Kidney epithelial cell (primary cell): ENCODE data around the gene OBSCN. TPM values are rescaled to one million over a fixed set of nuclear protein-coding genes. Genes with fewer than 3 reads are reported as not detected.

Experiments
- DNase-seq: peaks from one replicate; pipeline ENCODE4 v3.0.0-alpha.2; 2010; ENCODE audit warnings: low read depth
- H3K27me3 ChIP-seq: 2 replicates; pipeline ENCODE4 v1.6.0; 2011; ENCODE audit warnings: low read length; ENCODE audit not compliant: control insufficient read depth, insufficient read depth
- H3K36me3 ChIP-seq: 2 replicates; pipeline ENCODE4 v1.5.1; 2011; ENCODE audit warnings: low read length; ENCODE audit not compliant: control insufficient read depth, insufficient read depth
- H3K4me3 ChIP-seq: 2 replicates; pipeline ENCODE4 v1.5.1; 2011; ENCODE audit warnings: low read depth, mild to moderate bottlenecking, control low read depth, low read length
- CTCF ChIP-seq: IDR thresholded peaks from 2 replicates; pipeline ENCODE4 v1.5.1; 2011; ENCODE audit warnings: mild to moderate bottlenecking, moderate library complexity, low read length, control low read depth, inconsistent platforms; ENCODE audit not compliant: insufficient read depth, poor library complexity, severe bottlenecking
- total RNA-seq: library from RNA; depleted of rRNA; stranded (reverse); fragments of >200 nt; gene quantifications from 2 replicates; pipeline ENCODE4 v1.2.3, GENCODE V29; 2015

OBSCN gene
- total RNA-seq, 1 donor from 2014 or later, result 13.5 TPM

DNA sequence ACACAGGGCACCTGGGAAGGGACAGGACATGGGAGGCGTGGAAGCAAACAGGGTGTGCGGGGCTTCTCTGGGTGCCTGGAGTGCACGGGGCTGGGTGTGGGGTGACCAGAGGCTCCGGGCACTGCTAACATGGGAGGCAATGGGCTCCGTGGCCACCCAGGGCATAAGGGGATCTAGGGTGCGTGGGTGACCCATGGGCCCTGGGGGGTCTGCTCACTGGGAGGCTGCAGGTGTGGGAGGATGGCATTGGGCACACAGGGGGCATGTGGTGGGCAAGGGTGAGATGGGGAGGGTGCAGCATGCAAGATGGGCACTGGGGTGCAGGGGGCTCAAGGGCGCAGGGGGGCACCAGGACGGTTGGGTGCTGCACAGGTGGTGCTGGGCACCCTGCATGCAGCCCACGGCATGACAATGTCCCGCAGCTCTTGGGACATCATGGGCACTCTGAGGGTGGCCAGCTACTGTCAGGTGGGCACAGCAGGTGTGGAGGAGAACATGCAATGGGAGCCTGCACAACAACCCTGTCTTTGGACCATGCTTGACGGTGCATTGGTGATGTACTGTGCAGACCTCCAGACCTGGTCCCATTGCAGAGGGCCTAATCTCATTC is 183.7 kb downstream of the OBSCN start:
- Histone ChIP-seq H3K4me3 (no peak overlapping the region), H3K36me3 (no peaks in the 10 kb centered on the region), H3K27me3 (no peaks in the 10 kb centered on the region)
- DNase-seq, result no peak
- TF ChIP-seq CTCF, result no peak

DNA sequence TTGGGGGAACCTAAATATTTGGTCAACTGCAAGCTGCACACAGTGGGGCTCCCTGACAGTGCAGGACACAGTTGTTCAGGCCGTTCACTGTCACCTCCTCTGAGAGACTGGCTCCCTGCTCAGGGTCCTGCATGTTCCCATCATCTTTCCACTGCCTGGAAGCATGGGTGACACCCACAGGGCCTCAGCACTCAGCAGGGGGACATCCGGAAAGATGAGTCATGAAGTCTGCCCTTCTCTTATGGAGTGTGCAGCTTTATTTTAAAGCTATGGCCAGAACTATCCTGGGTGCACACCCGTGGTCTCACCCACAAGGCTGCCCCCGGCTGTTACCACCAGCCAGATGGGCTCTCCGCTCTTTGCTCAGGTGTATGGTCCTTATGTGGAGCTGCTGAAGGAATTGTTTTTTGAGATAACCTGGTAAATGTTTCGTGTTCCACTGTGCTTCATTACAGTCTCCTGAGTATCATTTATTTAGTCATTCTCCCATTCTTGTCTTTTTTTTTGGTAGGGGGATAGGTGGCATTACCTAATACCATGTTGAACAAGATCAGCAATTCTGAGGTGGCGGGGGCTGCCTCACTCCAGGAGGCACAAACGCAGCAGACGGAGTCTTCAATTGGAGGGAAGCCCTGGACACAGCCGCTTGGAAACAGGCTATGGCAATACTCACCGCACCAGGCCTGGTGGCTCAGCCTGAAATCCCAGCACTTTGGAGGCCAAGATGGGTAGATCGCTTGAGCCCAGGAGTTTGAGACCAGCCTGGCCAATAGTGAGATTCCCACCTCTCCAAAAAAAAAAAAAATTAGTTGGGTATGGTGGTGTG is 184.5 kb downstream of the OBSCN start:
- no peak for DNase-seq
- H3K36me3 ChIP-seq, result no peaks in the 10 kb centered on the region
- H3K27me3 ChIP-seq, result no peaks in the 10 kb centered on the region
- no peak overlapping the region for H3K4me3 ChIP-seq
- no peak for TF ChIP-seq CTCF

- no peaks in the 10 kb centered on the region for H3K36me3 ChIP-seq
- no peak overlapping the region for H3K4me3 ChIP-seq
- TF ChIP-seq CTCF, result peak; percentile 69
- DNase-seq, result no peak
- H3K27me3 ChIP-seq, result no peaks in the 10 kb centered on the region
Observed at GRCh38 chr1:228393268-228393701, 185.4 kb downstream of the OBSCN start.

- peaks cover 1% of the 10 kb centered on the region for H3K36me3 ChIP-seq
- no peaks in the 10 kb centered on the region for H3K27me3 ChIP-seq
- H3K4me3 ChIP-seq, result no peak overlapping the region
- no peak for TF ChIP-seq CTCF
- DNase-seq, result no peak
Observed at GRCh38 chr1:228393811-228394570, 186.1 kb downstream of the OBSCN start.

- DNase-seq, result no peak
- Histone ChIP-seq H3K36me3 (peaks cover 1% of the 10 kb centered on the region), H3K4me3 (no peak overlapping the region), H3K27me3 (no peaks in the 10 kb centered on the region)
- TF ChIP-seq CTCF, result no peak
Observed at GRCh38 chr1:228394571-228395394, 186.9 kb downstream of the OBSCN start.
